HEK293 (cell line): Measurements from ENCODE around the gene DOCK3.

Experiments
- ATF2 ChIP-seq: fragments of 450-650 bp; formaldehyde crosslinking; IDR thresholded peaks from 2 replicates; pipeline ENCODE4 v1.5.1; 2016; ENCODE audit warnings: missing biosample characterization, missing genetic modification characterization, low read depth
- ZBTB7A ChIP-seq: fragments of 450-650 bp; formaldehyde crosslinking; IDR thresholded peaks from 2 replicates; pipeline ENCODE4 v1.5.1; 2016; ENCODE audit warnings: low read depth, missing biosample characterization, missing genetic modification characterization
- ZBTB8A ChIP-seq: fragments of 450-650 bp; formaldehyde crosslinking; IDR thresholded peaks from 2 replicates; pipeline ENCODE4 v1.5.1; 2016; ENCODE audit warnings: missing biosample characterization, missing genetic modification characterization
- ZFP41 ChIP-seq: fragments of 450-650 bp; formaldehyde crosslinking; IDR thresholded peaks from 2 replicates; pipeline ENCODE4 v1.5.1; 2016; ENCODE audit warnings: missing biosample characterization, missing genetic modification characterization, borderline replicate concordance
- ZNF146 ChIP-seq: fragments of 450-650 bp; formaldehyde crosslinking; IDR thresholded peaks from 2 replicates; pipeline ENCODE4 v1.5.1; 2016; ENCODE audit warnings: missing biosample characterization, missing genetic modification characterization
- ZNF501 ChIP-seq: fragments of 450-650 bp; formaldehyde crosslinking; IDR thresholded peaks from 2 replicates; pipeline ENCODE4 v1.5.1; 2016; ENCODE audit warnings: missing biosample characterization, missing genetic modification characterization
- ZNF843 ChIP-seq: fragments of 450-650 bp; formaldehyde crosslinking; IDR thresholded peaks from 2 replicates; pipeline ENCODE4 v1.5.1; 2016; ENCODE audit warnings: missing biosample characterization, missing genetic modification characterization
- TF ChIP-seq, protein P1 (sequence below): fragments of 450-650 bp; formaldehyde crosslinking; IDR thresholded peaks from 2 replicates; pipeline ENCODE4 v1.5.1; 2016; ENCODE audit warnings: missing biosample characterization, missing genetic modification characterization
- TF ChIP-seq, protein P2 (sequence below): fragments of 450-650 bp; formaldehyde crosslinking; IDR thresholded peaks from 2 replicates; pipeline ENCODE4 v1.5.1; 2017; ENCODE audit warnings: missing biosample characterization, missing genetic modification characterization

- TF ChIP-seq, protein P1, sequence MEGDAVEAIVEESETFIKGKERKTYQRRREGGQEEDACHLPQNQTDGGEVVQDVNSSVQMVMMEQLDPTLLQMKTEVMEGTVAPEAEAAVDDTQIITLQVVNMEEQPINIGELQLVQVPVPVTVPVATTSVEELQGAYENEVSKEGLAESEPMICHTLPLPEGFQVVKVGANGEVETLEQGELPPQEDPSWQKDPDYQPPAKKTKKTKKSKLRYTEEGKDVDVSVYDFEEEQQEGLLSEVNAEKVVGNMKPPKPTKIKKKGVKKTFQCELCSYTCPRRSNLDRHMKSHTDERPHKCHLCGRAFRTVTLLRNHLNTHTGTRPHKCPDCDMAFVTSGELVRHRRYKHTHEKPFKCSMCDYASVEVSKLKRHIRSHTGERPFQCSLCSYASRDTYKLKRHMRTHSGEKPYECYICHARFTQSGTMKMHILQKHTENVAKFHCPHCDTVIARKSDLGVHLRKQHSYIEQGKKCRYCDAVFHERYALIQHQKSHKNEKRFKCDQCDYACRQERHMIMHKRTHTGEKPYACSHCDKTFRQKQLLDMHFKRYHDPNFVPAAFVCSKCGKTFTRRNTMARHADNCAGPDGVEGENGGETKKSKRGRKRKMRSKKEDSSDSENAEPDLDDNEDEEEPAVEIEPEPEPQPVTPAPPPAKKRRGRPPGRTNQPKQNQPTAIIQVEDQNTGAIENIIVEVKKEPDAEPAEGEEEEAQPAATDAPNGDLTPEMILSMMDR (tag by site-specific recombination) = no peak
- TF ChIP-seq ZNF501 (tag by site-specific recombination) = no peak
- no peak for TF ChIP-seq ZNF146 (tag by site-specific recombination)
- TF ChIP-seq, protein P2, sequence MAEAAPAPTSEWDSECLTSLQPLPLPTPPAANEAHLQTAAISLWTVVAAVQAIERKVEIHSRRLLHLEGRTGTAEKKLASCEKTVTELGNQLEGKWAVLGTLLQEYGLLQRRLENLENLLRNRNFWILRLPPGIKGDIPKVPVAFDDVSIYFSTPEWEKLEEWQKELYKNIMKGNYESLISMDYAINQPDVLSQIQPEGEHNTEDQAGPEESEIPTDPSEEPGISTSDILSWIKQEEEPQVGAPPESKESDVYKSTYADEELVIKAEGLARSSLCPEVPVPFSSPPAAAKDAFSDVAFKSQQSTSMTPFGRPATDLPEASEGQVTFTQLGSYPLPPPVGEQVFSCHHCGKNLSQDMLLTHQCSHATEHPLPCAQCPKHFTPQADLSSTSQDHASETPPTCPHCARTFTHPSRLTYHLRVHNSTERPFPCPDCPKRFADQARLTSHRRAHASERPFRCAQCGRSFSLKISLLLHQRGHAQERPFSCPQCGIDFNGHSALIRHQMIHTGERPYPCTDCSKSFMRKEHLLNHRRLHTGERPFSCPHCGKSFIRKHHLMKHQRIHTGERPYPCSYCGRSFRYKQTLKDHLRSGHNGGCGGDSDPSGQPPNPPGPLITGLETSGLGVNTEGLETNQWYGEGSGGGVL (tag by site-specific recombination) = no peak
- TF ChIP-seq ZNF843 (tag by site-specific recombination) = no peak
- TF ChIP-seq ZBTB8A (tag by site-specific recombination) = no peak
- TF ChIP-seq ZFP41 = no peak
- no peak for TF ChIP-seq ZBTB7A (tag by site-specific recombination)
- no peak for TF ChIP-seq ATF2
Observed at GRCh38 chr3:51271172-51271571, 596.4 kb downstream of the DOCK3 start.
